Subcutaneous adipose tissue (tissue), 4 donors: ENCODE results near the gene MARK2. TPM values are rescaled to one million over a fixed set of nuclear protein-coding genes. Genes with fewer than 3 reads are reported as not detected.

Experiments used
- total RNA-seq, 4 donors: library from RNA; depleted of rRNA; stranded (reverse); fragments of >200 nt; gene quantifications; one replicate each; pipeline ENCODE4 v1.1.0, GENCODE V29; 2016
- TF ChIP-seq, protein P1 (sequence below): fragments of 450-650 bp; IDR thresholded peaks from one replicate; pipeline ENCODE4 v1.5.1; 2016; ENCODE audit warnings: low read depth, mild to moderate bottlenecking, control low read depth, antibody characterized with exemption, moderate library complexity

The MARK2 gene
- total RNA-seq, 4 donors from 2014 or later, result 9.9 to 16.4 (median 13.3) TPM

DNA sequence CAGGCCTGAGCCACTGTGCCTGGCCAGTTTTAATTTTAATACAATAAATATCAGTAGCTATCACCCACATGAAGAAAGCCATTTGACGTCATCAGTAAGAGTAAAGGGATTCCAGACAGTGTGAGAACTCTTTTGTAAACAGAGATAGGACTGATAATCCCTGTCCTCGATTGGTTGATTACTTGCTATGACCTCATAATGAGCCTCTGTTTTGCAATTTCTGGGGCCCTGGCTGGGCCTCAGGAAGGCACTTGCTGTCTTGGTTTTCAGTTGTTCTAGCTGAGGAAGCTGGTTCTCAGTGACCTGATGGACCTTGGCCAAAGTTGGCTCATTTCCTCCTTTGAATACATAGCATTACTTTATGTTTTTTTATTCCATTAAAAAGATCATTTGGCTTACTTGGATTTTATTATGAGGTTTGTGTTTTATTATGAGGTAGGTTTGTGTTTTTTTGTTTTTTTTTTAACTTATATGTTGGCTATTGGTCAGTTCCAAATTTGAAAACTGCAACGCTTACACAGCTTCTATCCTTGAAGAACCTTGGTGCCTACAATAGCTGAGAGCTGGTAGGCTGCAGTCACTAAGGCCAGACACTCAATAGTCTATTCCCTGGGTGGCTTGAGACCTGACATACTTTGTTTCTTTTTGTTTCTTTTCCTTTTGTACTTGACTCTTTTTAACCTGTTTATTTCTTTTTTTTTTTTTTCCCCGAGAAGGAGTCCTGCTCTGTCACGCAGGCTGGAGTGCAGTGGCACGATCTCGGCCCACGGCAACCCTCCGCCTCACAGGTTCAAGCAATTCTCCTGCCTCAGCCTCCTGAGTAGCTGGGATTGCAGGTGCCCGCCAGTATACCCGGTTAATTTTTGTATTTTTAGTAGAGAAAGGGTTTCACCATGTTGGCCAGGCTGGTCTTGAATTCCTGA is 20.0 kb downstream of the MARK2 start:
- TF ChIP-seq, protein P1, sequence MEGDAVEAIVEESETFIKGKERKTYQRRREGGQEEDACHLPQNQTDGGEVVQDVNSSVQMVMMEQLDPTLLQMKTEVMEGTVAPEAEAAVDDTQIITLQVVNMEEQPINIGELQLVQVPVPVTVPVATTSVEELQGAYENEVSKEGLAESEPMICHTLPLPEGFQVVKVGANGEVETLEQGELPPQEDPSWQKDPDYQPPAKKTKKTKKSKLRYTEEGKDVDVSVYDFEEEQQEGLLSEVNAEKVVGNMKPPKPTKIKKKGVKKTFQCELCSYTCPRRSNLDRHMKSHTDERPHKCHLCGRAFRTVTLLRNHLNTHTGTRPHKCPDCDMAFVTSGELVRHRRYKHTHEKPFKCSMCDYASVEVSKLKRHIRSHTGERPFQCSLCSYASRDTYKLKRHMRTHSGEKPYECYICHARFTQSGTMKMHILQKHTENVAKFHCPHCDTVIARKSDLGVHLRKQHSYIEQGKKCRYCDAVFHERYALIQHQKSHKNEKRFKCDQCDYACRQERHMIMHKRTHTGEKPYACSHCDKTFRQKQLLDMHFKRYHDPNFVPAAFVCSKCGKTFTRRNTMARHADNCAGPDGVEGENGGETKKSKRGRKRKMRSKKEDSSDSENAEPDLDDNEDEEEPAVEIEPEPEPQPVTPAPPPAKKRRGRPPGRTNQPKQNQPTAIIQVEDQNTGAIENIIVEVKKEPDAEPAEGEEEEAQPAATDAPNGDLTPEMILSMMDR, result no peak

DNA sequence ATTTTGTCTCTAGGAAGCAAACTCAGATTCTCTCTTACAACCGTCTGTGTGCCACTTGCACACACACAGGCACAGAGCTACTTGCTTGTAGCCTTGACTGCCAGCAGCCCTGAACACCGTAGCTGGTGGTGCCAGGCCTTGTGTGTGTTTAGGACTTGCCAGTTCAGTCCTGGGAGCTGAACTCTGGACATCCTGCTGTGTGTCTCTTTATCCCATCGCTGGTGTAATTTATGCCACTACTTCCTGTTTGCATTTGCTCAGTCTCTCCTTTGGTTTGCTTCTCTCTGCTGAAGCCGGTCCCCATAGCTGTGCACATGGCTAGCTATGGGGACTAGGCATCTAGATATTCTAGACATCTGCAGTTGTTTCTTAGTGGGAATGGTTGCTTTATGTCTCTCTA is 24.0 kb downstream of the MARK2 start:
- TF ChIP-seq, protein P1, result no peak

- TF ChIP-seq, protein P1, result no peak
Measured at GRCh38 chr11:63866211-63866610, 27.3 kb downstream of the MARK2 start.

DNA sequence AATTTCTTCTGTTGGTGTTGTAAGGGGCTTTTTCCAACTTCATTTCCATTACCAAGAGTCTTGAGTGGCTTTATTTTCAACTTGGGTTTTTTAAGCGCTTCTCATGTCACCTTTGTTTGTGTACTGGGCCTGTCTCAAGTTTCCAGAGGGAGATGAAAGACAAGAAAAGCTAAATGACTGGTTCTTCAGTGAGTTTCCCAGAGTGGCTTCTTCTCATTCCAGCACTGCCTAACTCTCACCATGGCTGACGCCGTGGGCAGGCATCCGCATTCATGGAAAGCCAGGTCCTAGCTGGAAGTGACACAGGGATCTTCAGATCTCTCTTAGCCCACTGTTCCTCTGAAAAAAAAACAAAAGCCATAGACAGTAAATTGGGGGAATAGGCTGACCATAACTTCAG is 28.6 kb downstream of the MARK2 start:
- TF ChIP-seq, protein P1, result no peak

- TF ChIP-seq, protein P1, result no peak
Measured at GRCh38 chr11:63868399-63869064, 29.6 kb downstream of the MARK2 start.

DNA sequence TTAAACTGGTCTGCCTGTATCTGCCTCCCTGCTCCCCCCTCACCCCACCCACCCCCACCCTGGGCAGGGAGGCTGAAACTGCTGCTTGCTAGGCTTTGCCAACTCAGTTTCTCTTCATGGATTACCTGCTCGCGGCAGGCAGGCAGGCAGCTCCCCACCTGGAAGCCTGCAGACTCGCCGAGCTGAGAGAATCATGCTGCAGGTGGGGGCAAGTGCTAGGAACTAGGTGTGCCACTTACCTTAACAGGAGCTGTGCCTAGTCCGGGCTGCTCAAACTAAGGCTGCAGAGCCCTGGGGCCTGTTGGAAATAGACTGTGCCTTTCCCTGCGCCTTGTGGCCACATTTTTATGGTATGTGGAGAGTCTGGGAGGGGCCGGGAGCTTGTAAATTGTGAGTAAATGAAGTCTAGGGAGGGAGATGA is 30.3 kb downstream of the MARK2 start:
- TF ChIP-seq, protein P1, result no peak

DNA sequence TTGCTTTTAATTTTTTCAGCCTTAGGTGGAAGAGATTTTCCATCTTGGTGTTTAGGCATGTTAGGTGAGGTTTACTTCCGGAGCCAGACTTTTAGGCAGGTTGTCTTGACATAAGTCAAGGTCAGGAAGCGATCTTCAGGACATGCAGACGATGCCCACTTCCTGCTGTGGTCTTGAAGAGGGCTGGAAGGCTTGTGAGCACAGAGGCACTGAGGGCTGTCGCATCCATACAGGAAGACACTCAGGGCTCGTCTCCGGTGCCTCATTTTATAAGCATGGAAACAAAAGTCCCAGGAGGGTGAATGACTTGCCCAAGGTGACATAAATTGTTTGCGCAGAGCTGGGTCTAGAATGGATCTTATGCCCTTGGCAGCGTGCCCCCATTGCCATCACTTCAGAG is 30.8 kb downstream of the MARK2 start:
- TF ChIP-seq, protein P1, result no peak
